ENCODE measurements around the gene HYAL2.

The HYAL2 gene

DNA sequence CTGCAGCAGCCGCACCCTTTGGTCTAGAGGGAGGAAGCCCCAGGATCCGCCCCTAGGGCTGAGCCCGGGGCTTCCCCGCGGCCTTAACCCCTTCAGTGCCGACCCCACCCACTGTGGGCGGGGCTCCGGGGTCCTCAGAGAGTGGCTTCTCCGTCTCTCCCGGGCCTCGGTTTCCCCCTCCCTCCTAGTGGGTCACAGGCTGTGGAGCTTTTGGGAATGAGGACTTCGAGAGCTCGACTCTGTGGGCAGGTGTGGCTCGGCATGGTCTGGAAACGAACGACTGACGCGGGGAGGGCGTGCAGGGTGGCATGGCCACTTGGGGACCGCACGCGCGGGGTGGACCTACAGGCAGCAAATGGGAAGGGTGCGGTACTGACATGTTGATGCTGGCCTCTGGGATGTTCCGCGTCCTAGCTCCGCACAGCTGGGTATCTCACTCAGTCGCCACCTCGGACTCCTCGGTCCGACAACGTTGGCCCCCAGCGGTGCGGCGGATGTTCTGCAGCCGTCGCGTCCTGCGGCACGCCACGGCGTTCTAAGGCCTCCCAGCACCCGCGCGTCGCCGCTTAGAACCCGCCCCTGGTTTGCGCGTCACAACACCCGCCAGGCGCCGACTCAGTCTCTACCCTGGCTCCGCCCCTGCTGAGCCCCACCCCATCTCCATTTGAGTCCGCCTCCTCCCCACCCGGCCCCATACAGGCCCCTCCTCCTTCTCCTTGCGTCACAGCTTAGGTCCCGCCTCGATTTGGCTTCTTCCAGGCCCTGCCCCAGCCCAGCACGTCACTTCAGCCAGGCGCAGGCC lies 23.5 kb downstream of the HYAL2 start, which contains the start of the genes HYAL3 and NAA80:
Gene HYAL3 (minus strand): TSS at position 570 of the 802 bp plus-strand sequence. CDS start 3,803 bp downstream, outside the sequence.
Gene NAA80 (minus strand): TSS at position 570 of the 802 bp plus-strand sequence. CDS start 1,942 bp downstream, outside the sequence.
- TF ChIP-seq, protein P1, sequence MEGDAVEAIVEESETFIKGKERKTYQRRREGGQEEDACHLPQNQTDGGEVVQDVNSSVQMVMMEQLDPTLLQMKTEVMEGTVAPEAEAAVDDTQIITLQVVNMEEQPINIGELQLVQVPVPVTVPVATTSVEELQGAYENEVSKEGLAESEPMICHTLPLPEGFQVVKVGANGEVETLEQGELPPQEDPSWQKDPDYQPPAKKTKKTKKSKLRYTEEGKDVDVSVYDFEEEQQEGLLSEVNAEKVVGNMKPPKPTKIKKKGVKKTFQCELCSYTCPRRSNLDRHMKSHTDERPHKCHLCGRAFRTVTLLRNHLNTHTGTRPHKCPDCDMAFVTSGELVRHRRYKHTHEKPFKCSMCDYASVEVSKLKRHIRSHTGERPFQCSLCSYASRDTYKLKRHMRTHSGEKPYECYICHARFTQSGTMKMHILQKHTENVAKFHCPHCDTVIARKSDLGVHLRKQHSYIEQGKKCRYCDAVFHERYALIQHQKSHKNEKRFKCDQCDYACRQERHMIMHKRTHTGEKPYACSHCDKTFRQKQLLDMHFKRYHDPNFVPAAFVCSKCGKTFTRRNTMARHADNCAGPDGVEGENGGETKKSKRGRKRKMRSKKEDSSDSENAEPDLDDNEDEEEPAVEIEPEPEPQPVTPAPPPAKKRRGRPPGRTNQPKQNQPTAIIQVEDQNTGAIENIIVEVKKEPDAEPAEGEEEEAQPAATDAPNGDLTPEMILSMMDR (IDR thresholded peaks at IDR 0.05; ENCODE audit: low read depth, low read length), result peak; percentile 9; the same call in 1 of the 2 replicates
- H3K4me3 ChIP-seq (ENCODE audit: low read depth, low read length), result peak within 1 kb of the TSS; percentile 64

DNA sequence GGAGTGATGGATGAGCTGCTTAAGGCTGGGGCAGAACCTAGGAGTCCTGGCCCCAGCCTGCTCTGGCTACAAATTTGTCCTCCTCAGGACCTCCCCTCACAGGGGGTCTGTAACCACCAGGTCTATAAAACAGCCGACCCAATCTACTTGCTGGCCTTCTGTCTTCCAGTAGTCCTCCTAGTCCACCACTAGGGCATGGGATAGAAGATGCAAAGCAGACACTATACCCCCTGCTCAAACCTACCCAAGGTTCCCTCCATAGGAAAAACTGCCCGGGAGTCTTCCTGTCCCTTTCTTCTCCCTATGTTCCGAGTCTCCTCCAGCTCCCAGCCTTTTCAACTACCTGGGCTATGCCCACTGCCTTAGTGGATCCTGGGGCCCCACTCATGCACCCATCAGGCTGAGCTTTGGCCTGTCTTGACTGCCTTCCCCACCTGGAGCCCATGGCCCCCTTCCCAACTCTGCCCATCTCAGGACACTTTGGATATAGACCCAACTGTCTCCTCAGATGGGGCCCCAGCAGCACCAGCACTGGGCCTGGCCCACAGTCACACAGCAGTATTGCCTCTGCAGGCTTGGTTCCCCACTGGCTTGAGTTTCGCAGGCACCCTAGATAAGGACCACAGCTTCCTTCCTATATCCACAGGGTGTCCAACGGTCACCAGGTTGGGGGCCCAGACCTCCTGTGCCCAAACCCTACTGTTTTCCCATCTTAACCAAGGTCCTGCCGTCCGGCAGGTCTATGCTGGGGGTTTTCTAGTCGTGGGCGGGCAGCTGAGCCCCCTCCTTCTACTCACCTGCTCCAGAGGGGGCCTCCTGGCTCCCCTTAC lies 24.4 kb downstream of the HYAL2 start:
- TF ChIP-seq, protein P1 (IDR thresholded peaks at IDR 0.05; ENCODE audit: low read depth, low read length), result no peak
- peak overlapping the region; percentile 64 for H3K4me3 ChIP-seq (ENCODE audit: low read depth, low read length)

GRCh38 chr3:50297384-50297775 lies 25.2 kb downstream of the HYAL2 start:
- TF ChIP-seq, protein P1 (IDR thresholded peaks at IDR 0.05; ENCODE audit: low read depth, low read length), result no peak
- H3K4me3 ChIP-seq (ENCODE audit: low read depth, low read length), result no peak overlapping the region

GRCh38 chr3:50296721-50297383 lies 25.7 kb downstream of the HYAL2 start:
- no peak overlapping the region for H3K4me3 ChIP-seq (ENCODE audit: low read depth, low read length)
- TF ChIP-seq, protein P1 (IDR thresholded peaks at IDR 0.05; ENCODE audit: low read depth, low read length), result no peak

GRCh38 chr3:50295553-50296431 lies 26.8 kb downstream of the HYAL2 start:
- TF ChIP-seq, protein P1 (IDR thresholded peaks at IDR 0.05; ENCODE audit: low read depth, low read length), result no peak

More at GRCh38 chr3:50295553-50296431, 26.8 kb downstream of the HYAL2 start:
- H3K4me3 ChIP-seq (ENCODE audit: low read depth, low read length), result no peak overlapping the region

Measured in WI38 (cell line).